Progenitor cell of endocrine pancreas (in vitro differentiated cells): ENCODE results near the gene CHN2. TPM values are rescaled to one million over a fixed set of nuclear protein-coding genes. Genes with fewer than 3 reads are reported as not detected.

ENCODE experiments used
- DNase-seq: peaks from one replicate; pipeline ENCODE4 v3.0.0; 2021; ENCODE audit warnings: low spot score; ENCODE audit not compliant: unreplicated experiment
- H3K27ac Mint-ChIP-seq: 2 replicates; pipeline ENCODE4 v1.8.0; 2021; ENCODE audit warnings: mild to moderate bottlenecking, moderate library complexity, mixed read lengths
- H3K27me3 Mint-ChIP-seq: 2 replicates; pipeline ENCODE4 v1.8.0; 2021; ENCODE audit warnings: mixed read lengths
- H3K36me3 Mint-ChIP-seq: 2 replicates; pipeline ENCODE4 v1.8.0; 2022; ENCODE audit warnings: mixed read lengths; ENCODE audit not compliant: insufficient read depth
- H3K4me1 Mint-ChIP-seq: 2 replicates; pipeline ENCODE4 v1.8.0; 2021; ENCODE audit warnings: low read depth, mixed read lengths
- H3K4me3 Mint-ChIP-seq: 2 replicates; pipeline ENCODE4 v1.8.0; 2021; ENCODE audit warnings: low read depth, mild to moderate bottlenecking, moderate library complexity, mixed read lengths
- H3K9me3 Mint-ChIP-seq: 2 replicates; pipeline ENCODE4 v1.8.0; 2021; ENCODE audit warnings: low read depth, mixed read lengths
- total RNA-seq: library from RNA; stranded (reverse); gene quantifications from 2 replicates; pipeline ENCODE4 v1.2.1, GENCODE V29; 2021
- TF ChIP-seq, protein P1 (sequence below): fragments of 200-600 bp; sonication (generic); IDR thresholded peaks from one replicate; pipeline ENCODE4 v1.5.0; 2021; ENCODE audit warnings: antibody characterized with exemption, mild to moderate bottlenecking; ENCODE audit not compliant: unreplicated experiment

The CHN2 gene
- total RNA-seq, 1 donor from 2014 or later = 22.0 TPM

DNA sequence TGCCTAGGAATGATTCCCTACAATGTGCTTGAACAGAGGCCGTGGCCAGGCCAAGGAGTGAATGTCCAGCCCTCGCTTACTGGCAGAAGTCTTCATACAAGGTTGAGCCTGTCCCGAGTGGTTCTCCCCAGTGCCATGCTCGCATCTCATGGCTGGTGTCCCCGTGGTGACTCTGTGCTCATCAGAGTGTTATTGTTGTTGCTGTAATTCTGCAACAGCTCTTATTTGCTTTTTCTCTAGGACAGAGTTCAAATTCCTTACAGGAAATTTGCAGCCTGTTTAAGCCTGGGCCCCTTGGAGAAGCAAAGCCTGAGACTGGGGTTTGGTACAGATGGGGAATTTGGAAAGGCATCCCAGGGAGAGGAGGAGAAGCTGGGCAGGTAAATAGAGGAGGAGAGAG is 211.3 kb downstream of the CHN2 start:
- Mint-ChIP-seq H3K36me3 (peaks cover 1% of the 10 kb centered on the region), H3K4me3 (no peak overlapping the region), H3K4me1 (peaks cover 5% of the 10 kb centered on the region), H3K27ac (no peak overlapping the region), H3K27me3 (no peaks in the 10 kb centered on the region), H3K9me3 (no peaks in the 10 kb centered on the region)
- no peak for DNase-seq
- TF ChIP-seq, protein P1, sequence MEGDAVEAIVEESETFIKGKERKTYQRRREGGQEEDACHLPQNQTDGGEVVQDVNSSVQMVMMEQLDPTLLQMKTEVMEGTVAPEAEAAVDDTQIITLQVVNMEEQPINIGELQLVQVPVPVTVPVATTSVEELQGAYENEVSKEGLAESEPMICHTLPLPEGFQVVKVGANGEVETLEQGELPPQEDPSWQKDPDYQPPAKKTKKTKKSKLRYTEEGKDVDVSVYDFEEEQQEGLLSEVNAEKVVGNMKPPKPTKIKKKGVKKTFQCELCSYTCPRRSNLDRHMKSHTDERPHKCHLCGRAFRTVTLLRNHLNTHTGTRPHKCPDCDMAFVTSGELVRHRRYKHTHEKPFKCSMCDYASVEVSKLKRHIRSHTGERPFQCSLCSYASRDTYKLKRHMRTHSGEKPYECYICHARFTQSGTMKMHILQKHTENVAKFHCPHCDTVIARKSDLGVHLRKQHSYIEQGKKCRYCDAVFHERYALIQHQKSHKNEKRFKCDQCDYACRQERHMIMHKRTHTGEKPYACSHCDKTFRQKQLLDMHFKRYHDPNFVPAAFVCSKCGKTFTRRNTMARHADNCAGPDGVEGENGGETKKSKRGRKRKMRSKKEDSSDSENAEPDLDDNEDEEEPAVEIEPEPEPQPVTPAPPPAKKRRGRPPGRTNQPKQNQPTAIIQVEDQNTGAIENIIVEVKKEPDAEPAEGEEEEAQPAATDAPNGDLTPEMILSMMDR = no peak

DNA sequence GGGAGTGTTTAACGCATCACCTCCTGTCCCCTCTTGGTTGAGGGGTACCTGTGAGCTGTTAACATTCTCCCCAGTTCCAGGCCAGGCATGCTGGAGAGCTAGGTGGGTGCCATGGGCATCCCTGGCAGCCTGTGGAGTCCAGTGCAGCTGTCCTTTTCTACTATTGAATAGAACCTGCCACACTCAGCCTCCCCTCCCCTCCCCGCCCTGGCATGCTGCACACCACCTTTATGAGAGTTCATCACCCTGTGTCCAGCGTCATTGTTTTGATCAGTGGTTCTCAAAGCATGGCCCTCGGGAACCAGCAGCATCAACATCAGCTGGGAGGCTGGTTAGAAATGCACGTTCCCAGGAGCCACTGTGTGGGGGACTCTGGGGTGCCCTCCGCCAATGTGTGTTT is 211.8 kb downstream of the CHN2 start:
- Mint-ChIP-seq H3K9me3 (no peaks in the 10 kb centered on the region), H3K27me3 (no peaks in the 10 kb centered on the region), H3K27ac (no peak overlapping the region), H3K36me3 (peaks cover 1% of the 10 kb centered on the region), H3K4me3 (no peak overlapping the region), H3K4me1 (peaks cover 5% of the 10 kb centered on the region)
- DNase-seq = no peak
- TF ChIP-seq, protein P1 = no peak

DNA sequence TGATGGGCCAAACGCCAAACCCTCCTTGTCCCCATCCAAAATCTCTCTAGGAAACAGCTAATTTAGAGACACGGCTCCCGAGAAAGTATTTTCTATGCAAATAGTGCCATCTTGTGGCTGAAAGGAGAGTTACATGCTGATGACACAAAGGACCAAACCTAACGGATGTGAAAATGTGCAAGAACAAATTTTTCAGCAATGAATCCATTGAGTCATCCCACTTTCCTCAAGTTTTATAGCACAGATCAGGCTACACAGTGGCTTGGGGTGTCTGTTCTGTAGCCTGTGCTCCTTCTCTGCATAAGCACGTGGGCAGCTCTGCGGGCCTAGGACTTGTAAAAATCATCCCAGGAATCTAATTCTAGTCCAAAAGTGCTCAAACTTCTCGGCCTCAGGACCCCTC is 214.3 kb downstream of the CHN2 start:
- TF ChIP-seq, protein P1 = peak; percentile 86
- Mint-ChIP-seq H3K4me3 (no peak overlapping the region), H3K27ac (no peak overlapping the region), H3K4me1 (peaks cover 1% of the 10 kb centered on the region), H3K9me3 (no peaks in the 10 kb centered on the region), H3K36me3 (peaks cover 1% of the 10 kb centered on the region), H3K27me3 (no peaks in the 10 kb centered on the region)
- DNase-seq = peak; percentile 42

DNA sequence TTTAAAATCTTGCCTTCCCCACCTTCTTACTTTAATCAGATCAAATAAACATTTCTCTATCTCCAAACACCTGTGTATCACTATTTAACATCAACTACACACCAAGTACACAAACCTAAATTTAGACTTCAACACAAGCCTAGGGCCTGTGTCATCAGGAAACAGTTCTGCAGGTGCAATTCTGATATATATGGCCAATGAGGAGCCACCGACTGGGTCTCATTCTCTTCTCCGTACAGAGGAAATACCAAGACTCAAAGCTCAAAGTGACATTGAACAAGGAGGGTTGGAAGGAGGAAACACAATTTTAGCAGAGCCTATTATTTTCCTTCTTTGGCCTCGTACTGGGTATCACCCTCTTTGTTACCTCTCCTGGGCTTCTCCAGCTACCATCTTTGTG is 216.4 kb downstream of the CHN2 start:
- H3K36me3 Mint-ChIP-seq = peaks cover 4% of the 10 kb centered on the region
- no peak overlapping the region for H3K4me3 Mint-ChIP-seq
- no peak overlapping the region for H3K27ac Mint-ChIP-seq
- H3K9me3 Mint-ChIP-seq = no peaks in the 10 kb centered on the region
- peaks cover 1% of the 10 kb centered on the region for H3K4me1 Mint-ChIP-seq
- H3K27me3 Mint-ChIP-seq = no peaks in the 10 kb centered on the region
- TF ChIP-seq, protein P1 = no peak
- no peak for DNase-seq

DNA sequence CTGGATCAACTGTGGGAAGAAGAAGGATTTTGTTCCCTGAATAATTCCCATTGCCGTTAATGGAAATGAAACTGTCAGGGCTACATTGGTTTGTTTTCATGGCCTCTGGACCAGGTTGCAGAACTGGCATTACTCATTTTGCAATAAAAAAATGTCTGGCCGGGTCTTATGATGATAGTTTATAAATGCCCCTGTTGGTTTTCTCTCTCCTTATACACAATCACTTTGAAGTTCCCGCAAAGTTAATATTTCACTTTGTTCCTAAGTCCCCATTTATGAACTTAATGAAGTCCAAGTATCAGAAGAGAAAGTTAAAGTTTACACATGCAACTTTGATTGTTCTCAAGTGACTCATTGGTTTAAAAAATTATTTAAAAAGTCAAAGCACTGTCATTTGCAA is 218.3 kb downstream of the CHN2 start:
- H3K4me3 Mint-ChIP-seq = no peak overlapping the region
- peaks cover 4% of the 10 kb centered on the region for H3K36me3 Mint-ChIP-seq
- H3K4me1 Mint-ChIP-seq = peaks cover 1% of the 10 kb centered on the region
- no peak for DNase-seq
- no peak overlapping the region for H3K27ac Mint-ChIP-seq
- H3K27me3 Mint-ChIP-seq = no peaks in the 10 kb centered on the region
- TF ChIP-seq, protein P1 = no peak
- no peaks in the 10 kb centered on the region for H3K9me3 Mint-ChIP-seq
